ENCODE data around the gene TTC4.

The TTC4 gene

DNA sequence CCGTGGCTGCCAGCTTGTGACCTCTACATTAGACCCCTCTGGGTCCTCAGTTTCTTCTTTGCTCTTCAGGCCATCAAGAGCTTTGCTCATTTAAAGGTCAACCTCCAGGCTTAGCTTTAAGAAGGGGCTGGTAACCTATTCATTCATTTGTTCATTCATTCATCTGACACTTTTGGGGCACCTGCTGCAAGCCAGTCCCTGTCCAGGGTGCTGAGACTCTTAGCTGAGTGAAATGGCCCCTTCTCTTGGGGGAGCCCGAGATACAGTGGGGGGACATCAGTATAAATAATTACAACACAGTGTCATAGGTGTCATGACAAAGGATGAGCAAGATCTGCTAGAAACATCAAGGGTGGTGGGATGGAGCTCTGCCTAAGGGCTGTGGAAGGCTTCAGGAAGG lies 10.5 kb upstream of the TTC4 start:
- no peak for DNase-seq

DNA sequence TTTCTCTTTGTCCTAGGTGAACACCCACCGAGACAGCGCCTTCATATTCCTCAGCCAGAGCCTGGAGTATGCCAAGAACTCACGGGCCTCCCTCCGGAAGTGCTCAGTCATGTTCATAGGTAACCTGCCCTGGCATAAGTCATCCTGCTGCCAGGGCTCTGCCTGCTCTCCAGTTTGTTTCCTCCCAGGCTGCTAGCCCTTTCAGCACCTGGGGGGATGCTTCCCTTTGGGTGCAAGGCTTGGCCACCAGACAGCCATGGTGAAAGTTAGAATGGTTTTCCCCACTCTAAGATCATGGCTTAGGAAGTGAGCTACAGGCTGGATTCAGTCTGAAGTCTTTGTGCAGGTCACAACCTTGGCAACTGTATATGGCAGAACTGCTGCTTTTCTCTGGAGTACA lies 9.2 kb upstream of the TTC4 start:
- no peak for DNase-seq

DNA sequence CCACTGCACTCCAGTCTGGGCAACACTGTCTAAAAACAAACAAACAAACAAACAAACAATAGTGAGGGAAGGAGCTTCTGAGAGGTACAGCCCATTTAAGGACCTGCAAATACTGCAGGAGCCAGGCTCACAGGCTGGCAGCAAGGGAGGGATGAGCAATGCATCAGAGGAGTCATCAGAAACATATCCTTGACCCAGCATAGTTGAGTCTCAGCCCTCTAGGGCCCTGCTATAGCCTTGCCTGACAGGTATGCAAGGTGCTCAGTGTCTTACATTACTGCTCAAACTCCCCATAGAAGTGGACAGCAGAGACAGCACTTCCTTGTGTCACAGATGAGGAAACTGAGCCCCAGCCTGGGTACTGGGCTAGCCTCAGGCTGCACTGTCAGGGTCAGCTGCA lies 7.3 kb upstream of the TTC4 start:
- no peak for DNase-seq

DNA sequence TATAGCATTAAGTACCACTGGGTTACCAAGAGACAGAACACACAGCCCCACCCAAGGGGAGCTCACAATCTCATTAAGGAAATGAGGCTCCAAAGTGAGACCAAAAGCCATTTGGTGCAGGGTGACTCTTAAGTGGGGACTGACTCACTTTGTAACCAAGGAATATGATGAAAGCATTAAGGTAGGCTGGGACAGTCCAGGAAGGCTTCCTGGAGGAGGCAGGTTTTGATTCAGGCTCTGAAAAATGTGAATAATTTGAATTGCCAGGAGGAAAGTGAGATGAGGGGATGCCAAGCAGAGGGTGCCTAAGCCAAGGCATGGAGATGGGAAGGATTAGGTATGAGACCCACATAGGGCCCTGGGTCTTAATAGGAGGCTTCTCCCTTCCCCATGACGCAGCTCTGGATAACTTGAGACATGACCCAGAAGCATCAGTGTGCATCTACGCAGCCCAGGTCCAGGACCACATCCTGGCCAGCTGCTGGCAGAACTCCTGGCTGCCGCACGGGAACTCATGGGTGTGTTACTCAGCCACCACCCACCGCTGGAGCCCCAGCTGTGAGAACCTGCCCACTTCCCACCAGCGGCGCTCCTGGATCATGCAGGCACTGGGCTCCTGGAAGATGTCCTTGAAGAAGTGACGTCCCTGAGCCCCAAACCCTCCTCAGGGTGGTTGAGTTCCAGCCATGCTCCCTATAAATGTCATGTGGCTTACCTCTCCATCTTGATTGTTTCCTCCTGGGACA lies 5.9 kb upstream of the TTC4 start:
- no peak for DNase-seq

DNA sequence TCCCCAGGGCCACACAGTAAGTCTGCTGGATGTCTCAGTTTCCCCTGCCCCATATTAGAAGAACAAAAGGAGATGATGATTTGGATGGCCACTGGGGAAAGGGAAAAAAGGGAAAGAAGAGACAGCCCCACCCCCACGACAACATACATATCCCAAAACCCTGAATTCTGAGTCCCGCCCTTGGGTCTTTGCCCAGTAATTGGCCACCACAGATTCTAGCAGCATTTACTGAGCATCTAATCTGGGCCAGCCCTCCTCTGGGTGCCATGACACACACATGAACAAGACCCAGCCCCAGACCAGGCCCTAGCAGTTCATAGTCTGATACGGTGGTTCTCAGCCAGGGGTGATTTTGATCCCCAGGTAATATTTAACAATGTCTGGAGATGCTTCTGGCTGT lies 5.2 kb upstream of the TTC4 start:
- no peak for DNase-seq

DNA sequence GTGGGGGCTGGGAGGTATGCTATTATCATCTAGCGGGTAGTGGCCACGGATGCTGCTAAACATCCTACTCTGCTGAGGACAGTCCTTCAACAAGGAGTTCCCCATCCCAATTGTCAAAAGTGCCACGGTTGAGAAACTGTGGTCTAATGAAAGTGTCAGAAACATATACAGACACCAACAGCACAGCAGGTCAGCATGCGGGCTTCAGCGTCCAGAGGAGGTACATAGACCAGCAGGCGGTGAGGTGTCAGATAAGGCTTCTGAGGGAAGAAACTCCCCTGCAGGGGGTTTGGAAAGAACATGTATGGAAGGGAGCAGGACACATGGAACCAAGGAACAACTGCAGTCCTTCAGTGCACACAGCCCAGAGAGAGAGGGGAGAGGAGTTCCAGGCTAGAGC lies 4.8 kb upstream of the TTC4 start:
- DNase-seq = no peak

DNA sequence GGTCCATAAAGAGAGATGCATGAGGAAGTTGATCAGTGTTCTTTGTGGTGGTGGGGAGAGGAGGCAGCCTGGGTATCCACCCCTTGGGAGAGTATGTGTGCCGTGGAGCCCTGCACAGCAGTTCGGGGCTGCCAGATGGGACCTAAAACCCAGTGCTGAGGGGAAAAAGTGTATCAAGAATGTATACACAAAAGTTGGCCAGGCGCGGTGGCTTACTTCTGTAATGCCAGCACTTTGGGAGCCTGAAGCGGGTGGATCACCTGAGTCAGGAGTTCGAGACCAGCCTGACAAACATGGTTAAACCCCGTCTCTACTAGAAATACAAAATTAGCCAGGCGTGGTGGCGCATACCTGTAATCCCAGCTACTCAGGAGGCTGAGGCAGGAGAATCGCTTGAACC lies 4.1 kb upstream of the TTC4 start:
- no peak for DNase-seq

DNA sequence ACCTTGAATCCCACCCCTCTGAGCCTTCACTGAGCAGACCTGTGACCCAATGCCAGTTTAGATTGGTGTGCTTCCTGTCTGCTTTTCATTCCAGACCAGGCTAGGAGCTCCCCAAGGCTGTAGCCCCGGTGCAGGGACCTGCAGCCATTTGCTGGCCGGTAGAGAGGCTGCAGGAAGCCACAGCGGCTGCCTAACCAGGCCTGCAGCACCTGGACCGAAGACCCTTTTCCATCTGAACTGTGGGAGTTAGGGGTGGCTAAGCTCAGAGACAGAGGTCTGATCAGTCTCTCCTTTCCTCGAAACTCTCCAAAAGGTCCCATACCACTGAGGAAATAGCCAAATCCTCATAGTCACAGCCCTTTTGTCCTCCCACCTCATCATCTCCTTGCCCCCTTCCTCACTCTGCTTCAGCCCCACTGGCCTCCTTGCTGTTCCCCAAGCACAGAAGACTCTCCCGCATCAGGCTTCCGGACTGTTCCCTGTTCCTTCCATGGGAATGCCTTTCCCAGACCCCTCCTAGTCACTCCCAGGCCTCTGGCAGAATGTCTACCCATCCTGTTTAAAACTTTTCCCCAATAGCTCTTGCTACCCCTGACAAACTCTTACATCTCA lies 674 bp upstream of the TTC4 start:
- DNase-seq = no peak

DNA sequence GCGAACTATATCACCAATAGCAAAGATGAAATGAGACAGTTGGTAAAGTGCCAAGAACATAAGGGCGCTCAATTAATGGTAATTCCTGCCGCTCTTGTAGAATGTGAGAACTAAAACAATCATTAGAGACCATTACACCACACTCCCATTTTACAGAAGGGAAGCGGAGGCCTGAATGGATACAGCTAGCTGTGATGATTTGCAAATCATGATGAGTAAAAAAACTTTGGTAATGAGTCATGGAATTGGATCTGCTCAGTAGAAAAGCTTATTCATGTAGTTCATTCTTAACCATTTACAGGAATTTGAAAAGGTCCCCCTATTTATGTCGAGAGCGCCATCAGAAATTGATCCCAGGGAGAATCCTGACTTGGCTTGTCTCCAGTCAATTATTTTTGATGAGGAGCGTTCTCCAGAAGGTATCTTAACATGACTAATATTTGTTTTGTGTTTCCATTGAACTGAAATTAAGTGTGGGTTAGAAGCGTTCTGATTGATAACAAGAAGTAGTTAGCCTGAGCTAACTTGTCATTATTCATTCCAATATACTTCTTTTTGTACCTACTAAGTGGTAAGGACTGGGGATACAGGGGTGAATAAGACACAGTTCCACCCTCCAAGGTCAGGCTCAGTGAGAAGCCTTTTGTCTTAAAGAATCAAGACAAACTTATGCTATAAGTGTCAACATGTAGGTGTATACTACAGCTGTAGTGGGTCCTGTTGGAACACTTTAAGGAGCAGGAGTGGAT lies 812 bp downstream of the TTC4 start:
- no peak for DNase-seq

DNA sequence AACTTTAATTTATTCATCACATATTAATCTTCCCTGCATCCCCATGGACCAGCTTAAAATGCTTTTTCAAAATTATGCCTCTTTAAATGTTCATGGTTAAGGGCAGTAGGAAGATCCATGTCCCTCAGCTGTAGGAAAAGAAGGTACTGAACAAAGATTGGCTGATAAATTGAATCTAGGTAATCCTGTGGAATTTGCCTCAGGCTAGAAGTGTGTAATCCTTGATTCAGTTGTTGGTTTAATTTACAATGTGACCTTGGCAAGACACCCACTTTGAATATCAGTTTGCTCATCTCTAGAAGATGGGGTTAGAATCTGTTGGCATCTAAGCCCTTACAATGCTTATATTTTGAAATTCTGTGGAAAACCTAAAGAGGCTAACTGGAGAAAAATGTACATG lies 6.1 kb downstream of the TTC4 start:
- DNase-seq = no peak

DNA sequence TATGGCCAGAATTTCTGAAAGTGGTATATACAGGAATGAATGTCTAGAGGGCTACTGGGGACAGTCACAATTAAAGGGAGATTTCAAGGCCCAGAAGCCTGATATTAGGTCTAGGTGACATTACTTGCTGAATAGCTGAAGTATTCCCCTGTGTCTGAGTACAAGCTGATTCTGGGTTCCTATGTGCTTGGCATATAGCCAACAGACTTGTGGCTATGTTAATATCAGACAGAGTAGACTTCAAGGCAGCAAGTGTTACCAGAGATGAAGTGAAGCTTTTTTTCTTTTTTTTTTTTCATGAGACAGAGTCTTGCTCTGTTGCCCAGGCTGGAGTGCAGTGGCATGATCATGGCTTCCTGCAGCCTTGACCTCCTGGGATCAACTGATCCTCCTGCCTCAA lies 8.3 kb downstream of the TTC4 start:
- no peak for DNase-seq

DNA sequence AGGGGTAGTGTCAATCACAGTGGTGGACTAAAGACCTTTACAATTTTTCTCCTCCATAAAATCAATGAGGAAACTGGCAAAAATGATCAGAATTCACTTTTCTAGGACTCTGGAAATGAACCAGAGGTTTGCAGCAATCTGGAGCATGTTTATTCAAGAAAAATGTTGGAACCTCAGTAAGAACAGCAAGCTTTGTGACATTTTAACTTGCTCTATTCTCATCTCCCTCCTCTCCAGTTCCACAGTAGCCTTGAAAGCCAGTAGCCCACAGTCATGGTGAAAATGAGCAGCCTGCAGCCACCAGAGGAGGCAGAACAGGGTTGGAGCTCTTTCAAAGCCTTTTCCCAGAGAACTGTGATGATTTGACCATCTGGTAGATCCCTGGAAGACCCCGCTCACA lies 9.1 kb downstream of the TTC4 start:
- no peak for DNase-seq

DNA sequence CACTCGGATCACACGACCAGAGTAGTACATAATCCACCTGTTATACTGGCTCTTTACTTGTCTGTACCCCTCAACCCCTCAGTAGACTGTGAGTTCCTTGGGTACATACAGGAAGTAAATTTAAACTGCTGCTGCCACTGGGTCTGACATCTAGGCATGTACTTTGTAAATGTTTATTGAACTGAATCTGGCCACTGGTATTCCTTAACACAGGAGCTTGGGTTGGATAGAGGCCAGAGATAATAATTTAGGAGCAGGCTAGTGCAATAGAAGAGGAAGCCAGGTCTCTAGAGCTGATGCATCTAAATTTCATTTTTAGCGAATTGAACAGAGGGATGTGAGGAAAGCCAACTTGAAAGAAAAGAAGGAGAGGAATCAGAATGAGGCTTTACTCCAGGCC lies 12.4 kb downstream of the TTC4 start:
- DNase-seq = no peak

DNA sequence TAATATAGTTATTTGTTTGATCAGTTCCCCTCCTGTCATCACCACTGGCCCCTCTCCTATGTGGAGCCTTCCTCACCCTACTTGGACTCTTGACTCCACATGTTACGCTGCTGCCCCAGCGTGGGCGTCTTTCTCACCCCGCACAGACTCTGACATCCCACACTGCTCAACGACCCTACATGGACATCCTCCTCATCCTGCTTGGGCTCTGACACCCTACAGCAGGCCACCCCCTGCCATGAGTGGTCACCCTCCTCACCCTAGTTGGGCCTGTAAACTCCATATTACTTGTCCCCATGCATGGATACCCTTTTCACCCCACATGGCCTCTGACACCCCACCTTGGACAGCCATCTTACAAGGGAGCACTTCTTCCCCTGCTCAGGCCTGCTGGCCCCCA lies 21.0 kb downstream of the TTC4 start:
- no peak for DNase-seq

DNA sequence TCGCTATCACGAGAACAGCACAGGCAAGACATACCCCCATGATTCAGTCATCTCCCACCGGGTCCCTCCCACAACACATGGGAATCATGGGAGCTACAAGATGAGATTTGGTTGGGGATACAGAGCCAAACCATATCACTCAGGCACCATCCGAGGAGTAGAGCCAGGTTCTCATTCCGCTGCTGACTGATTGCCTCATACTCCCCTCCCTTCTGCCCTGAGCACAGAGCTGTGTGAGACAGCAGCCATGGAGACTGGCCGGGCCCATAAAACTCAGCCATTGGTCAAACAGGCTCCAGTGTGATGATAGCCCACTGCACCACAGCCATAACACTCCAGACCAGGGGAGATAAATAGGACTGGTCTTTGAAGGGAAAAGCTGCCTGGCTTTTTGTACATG lies 22.6 kb downstream of the TTC4 start:
- DNase-seq = no peak

DNA sequence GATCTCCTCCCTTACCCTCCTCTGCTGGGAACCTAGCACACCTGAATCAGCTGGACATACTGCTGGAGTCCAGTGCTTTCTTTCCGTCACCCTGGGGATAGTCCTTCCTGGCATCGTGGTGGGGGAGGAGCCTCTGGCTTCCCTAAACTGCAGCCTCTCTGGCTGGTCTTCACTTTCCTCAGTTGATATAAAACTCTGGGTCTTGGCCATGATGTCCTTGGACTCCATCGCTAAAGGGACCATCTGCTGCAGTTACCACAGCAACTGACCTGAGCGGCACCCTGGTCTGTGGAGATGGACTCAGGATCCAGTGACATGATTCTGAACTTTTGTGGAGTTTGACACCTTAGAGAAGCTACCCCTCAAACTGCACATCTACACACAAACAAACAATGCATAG lies 25.9 kb downstream of the TTC4 start:
- no peak for DNase-seq

DNA sequence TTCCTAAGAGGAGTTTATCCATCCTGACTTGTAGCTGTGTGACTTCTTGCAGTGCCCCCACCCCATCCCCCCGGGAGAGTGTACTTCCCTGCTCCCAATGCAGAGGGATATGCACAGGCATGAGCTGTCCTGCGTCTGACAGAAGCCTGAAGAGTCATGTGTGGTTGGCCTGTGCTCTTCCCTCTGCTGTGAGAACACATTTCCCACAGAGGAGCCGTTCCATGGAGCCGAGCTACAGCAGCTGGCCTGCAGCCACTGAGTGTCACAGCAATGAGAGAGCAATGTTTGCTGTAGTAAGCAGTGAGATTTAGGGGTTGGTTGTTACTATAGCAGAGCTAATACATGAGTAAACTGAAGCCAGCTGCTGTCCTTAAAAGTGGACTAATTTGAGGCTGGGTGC lies 26.6 kb downstream of the TTC4 start:
- DNase-seq = no peak

DNA sequence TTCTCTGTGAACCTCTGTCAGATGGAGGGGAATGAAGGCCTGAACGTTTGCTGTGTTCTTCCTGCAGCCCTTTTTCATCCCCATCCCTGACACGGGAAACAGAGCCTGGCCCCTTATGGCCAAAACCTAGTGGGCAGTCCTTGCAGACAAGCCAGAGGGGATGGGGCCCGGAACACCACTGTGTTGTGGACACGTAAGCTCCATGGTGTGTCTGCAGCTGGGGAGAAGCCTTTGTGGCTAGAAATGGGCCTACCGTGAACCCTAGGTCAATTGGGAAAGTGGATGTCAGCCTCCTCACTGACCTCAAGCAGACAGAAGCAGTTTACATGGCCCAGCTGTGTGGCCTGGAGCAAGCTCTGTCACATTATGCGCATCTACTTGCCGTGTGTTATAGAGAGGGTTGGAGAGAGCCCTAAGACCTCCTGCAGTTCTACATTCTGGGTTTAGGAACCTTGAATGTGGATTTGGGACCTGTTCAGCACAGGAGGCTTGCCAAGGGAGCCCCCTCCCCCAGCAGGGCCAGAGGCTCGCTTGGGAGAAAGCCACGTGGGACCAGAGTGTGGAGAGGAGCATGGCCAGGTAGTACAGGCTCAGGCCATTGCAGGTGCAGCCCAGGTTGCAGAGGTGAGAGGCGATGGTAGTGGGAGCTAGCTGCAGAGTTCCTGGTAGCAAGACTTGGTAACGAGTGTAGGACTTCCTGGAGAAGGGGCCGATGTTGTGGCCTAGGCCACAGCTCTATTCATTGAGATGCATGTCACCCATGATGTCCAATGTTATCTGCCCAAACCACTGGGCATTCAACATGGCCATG lies 28.0 kb downstream of the TTC4 start:
- DNase-seq = no peak

DNA sequence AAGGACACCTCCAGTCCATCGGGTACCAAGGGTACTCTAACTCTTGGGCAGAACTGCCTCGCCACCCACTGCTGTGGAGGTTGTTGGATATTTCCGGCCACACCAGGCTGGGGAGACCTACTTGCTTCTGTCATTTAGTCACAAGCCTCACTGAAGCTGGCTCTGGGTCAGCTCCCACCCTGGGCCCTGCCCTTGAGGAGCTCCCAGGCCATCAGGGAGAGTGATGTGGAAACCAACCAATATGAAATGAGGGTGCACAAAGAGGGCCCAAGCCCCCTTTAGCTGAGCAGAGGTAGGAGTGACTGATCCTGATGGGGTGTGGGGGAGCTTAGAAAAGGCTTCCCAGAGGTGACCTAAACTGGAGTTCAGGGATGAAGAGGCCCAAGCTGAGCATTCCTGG lies 29.0 kb downstream of the TTC4 start:
- DNase-seq = no peak

DNA sequence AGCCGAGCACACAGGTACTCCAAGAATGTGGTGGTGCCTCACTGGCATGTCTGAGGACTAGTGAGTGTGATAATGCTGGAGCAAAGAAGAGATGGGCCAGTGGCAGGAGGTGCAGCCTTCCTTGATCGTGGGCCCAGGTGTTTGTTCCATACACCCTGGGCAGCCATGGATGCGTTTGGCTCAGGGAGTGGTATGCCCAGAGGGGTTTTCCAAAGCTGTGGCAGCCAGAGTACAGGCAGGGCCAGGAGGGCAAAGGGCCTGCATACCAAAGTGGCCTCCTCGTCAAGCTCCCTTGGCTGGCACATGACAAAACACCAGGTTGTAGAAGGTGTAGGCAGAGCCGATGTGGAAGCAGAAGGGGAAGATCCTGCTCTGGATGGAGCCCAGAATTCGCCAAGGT lies 29.6 kb downstream of the TTC4 start:
- no peak for DNase-seq

DNA sequence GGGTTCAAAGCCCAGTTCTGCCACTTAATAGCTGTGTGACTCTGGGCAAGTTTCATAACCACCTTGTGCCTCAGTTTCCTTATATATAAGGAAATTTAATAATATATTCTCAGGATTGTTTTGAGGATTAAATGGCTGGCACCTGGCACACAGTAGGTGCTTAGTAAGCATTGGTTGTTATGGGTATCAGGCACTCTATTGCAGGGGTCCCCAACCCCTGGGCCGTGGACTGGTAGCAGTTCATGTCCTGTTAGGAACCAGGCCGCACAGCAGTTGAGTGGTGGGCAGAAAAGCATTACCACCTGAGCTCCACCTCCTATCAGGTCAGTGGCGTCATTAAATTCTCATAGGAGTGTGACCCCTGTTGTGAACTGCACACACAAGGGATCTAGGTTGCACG lies 30.2 kb downstream of the TTC4 start:
- no peak for DNase-seq

DNA sequence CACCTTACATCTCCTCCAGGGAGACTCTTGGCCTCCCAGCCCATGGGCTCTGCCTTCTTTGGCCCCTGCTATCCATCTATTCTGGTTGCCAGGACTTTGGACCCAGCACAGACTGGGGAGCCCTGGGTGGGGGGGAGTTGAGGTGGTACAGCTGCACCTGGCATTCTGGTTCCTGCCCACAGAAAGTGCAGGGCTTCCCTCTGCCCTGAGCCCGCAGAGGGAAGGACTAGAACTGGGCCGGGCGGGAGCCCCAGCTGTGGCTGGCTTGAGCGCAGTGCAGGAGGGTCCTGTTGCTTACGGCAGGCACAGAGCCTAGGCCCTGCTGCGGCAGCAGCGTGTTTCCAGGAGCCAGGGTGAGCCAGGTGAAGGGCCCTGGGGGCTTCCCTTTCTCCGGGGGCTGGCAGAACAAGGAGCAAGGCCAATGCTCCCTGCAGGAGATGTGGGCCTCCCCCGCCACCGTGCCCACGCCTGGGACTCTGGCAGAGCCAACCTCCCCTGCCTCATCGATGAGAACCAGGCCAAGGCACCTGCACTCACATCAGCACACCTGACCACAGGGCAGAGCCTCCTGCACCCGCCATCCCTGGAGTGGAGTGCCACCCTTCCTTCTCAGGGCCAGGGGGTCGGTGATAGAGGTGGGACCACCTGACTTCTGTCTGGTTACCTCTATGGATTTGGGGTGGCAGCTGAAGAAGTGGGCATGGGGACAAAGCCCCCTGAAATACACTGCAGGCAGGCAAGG lies 32.6 kb downstream of the TTC4 start:
- no peak for DNase-seq

DNA sequence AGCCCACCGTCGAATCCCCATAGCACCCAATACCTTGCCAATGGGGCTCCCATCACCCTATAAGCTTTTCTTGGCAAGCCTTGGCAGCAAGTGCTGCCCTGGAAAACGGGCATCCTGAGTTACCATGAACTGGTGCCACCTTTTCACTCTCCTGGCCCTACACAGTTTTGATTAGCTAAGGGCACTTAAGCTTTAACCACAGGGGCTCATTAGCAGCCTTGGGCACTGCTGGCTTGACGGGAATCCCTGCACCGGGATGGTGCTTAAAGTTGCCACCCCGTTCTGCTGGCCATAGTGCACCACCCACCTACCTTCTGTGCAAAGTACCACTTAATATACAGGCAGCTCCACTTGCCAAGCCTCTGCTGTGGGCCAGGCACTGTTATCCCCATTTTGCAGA lies 34.9 kb downstream of the TTC4 start:
- DNase-seq = no peak

Data from NCI-H446 (cell line).